GM12872 (cell line): Measurements from ENCODE around the gene STAC3.

Experiments used
- TF ChIP-seq, protein P1 (sequence below): IDR thresholded peaks from 3 replicates; pipeline ENCODE4 v1.5.1; 2011; ENCODE audit warnings: low read depth, mild to moderate bottlenecking, low read length, moderate library complexity; ENCODE audit not compliant: insufficient read depth

Gene STAC3

DNA sequence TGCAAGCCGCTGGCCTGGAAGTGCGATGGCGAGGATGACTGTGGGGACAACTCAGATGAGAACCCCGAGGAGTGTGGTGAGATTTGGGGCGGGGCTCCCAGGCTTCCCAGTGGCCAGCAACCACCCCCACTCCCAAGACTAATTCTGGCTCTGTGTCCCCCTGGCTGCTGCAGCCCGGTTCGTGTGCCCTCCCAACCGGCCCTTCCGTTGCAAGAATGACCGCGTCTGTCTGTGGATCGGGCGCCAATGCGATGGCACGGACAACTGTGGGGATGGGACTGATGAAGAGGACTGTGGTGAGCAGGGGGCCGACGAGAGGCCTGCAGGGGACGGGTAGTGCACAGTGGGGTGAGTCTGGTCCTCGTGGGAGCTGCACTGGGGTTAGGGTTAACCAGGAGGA lies 46.5 kb downstream of the STAC3 start:
- TF ChIP-seq, protein P1, sequence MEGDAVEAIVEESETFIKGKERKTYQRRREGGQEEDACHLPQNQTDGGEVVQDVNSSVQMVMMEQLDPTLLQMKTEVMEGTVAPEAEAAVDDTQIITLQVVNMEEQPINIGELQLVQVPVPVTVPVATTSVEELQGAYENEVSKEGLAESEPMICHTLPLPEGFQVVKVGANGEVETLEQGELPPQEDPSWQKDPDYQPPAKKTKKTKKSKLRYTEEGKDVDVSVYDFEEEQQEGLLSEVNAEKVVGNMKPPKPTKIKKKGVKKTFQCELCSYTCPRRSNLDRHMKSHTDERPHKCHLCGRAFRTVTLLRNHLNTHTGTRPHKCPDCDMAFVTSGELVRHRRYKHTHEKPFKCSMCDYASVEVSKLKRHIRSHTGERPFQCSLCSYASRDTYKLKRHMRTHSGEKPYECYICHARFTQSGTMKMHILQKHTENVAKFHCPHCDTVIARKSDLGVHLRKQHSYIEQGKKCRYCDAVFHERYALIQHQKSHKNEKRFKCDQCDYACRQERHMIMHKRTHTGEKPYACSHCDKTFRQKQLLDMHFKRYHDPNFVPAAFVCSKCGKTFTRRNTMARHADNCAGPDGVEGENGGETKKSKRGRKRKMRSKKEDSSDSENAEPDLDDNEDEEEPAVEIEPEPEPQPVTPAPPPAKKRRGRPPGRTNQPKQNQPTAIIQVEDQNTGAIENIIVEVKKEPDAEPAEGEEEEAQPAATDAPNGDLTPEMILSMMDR, result no peak

DNA sequence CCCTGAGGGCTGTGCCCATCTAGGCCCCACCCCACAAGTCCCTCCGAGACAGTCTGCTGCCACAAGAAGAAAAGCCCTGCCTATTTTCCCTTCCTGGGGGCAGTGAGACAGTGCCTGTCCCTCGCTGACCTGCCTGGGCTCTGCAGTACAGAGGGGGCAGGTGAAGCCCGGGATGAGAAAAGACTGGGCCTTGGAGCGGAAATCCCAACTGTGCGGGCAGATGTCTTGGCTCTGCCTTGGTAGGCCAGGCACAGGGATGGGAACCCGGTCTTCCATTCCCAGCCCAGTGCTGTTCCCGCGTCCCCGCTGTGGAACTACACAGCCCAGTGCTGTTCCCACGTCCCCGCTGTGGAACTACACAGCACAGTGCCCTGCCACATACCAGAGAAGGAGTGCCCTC lies 47.2 kb downstream of the STAC3 start:
- TF ChIP-seq, protein P1, result no peak

DNA sequence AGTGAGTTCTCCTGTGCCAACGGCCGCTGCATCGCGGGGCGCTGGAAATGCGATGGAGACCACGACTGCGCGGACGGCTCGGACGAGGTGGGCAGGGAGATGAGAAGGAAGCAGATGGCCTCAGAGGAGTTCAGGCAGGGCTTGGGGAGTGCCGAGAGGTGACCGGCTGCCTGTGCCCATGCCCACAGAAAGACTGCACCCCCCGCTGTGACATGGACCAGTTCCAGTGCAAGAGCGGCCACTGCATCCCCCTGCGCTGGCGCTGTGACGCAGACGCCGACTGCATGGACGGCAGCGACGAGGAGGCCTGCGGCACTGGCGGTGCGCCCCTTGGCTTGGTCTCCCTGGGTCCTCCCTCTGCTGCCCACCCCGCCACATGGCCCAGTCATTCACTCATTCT lies 47.8 kb downstream of the STAC3 start:
- TF ChIP-seq, protein P1, result no peak

DNA sequence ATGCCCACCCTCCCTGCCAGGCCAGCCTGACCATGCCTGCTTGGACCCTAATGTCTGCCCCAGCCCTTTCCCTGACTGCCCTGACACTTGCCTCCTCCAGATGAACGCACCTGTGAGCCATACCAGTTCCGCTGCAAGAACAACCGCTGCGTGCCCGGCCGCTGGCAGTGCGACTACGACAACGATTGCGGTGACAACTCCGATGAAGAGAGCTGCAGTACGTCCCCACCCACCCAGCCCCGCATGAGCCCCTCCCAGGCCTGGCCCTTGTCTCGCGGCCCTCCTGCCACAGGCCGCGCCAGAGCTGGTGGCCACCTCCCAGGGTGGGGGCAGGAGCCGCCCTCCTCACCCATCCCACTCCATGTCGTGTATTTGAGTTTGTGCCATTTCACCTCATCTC lies 48.7 kb downstream of the STAC3 start:
- TF ChIP-seq, protein P1, result no peak

DNA sequence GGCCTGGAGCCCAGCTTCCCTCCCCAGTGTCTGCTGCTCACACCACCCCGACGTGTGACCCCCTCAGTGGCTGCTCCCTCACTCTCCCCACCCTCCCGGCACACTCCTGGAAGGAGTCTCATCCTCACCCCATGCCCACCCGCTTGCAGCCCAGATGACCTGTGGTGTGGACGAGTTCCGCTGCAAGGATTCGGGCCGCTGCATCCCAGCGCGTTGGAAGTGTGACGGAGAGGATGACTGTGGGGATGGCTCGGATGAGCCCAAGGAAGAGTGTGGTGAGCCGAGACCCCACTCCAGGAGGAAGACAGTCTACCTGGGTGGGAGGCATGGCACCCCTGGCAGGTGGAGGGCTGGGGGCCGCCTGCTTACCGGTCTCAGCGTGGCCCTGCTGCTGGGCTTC lies 49.4 kb downstream of the STAC3 start:
- TF ChIP-seq, protein P1, result no peak

DNA sequence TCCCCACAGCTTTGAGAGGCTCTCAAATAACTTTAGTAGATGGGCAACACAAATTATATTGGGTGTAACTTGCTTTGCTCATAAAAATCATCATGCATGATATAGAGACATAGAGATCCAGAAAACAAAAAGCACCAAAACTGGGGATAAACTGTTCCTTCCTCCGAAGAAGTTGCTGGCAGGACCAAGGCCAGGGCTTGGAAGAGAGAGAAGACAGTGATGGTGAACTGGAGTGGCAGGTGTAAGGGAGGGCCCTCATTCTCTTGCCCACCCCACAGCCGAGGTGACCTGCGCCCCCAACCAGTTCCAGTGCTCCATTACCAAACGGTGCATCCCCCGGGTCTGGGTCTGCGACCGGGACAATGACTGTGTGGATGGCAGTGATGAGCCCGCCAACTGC lies 49.8 kb downstream of the STAC3 start:
- TF ChIP-seq, protein P1, result no peak

DNA sequence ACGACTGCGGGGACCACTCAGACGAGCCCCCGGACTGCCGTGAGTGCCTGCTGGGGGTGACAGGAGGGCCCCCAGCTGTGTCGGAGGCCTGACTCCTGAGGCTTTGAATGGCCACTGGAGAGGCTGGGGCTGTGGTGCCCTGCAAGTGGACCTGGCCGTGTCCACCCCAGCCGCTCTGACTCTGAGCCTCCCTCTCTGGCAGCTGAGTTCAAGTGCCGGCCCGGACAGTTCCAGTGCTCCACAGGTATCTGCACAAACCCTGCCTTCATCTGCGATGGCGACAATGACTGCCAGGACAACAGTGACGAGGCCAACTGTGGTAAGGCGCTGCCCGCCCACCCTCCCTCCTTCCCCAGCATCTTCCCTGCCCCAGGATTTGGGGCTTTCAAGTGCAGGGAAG lies 50.5 kb downstream of the STAC3 start:
- TF ChIP-seq, protein P1, result no peak

DNA sequence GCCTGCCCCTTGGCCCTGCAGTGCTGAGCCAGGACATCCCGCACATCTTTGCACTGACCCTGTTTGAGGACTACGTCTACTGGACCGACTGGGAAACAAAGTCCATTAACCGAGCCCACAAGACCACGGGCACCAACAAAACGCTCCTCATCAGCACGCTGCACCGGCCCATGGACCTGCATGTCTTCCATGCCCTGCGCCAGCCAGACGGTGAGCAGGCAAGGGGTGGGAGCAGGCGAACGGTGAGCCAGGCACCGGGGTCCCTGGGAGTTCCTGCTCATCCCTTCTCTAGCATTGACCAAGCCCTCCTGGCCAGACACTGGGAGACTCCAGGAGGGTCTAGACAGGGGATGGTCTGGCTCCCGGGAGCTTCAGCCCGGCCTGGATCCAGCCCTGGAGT lies 51.8 kb downstream of the STAC3 start:
- TF ChIP-seq, protein P1, result no peak
